Left lung (tissue), 10 donors: ENCODE data around the gene TRA2B. TPM values are rescaled to one million over a fixed set of nuclear protein-coding genes. Genes with fewer than 3 reads are reported as not detected.

Source experiments
- ATAC-seq: fragments of 200-7000 bp; cut with Tn5 transposase; one replicate; pipeline ENCODE4 v1.9.1; 2020; ENCODE audit warnings: moderate library complexity
- DNase-seq, 4 donors: peaks; one replicate each; pipeline ENCODE4 v3.0.0-alpha.2; 2013 to 2020
- H3K27ac ChIP-seq, 2 donors: fragments of 200-600 bp; sonication (generic) in 1 of 2; one replicate each; pipeline versions ENCODE4 v1.5.0 to v1.8.0; 2020 to 2021
- H3K27me3 ChIP-seq, 2 donors: fragments of 200-600 bp; sonication (generic) in 1 of 2; one replicate each; pipeline versions ENCODE4 v1.5.0 to v1.8.0; 2020 to 2021
- H3K36me3 ChIP-seq, 2 donors: fragments of 200-600 bp; sonication (generic) in 1 of 2; one replicate each; pipeline versions ENCODE4 v1.5.0 to v1.8.0; 2020 to 2021
- H3K4me1 ChIP-seq, 2 donors: fragments of 200-600 bp; one replicate each; pipeline ENCODE4 v1.8.0; 2021
- H3K4me3 ChIP-seq, 2 donors: fragments of 200-600 bp; sonication (generic) in 1 of 2; one replicate each; pipeline versions ENCODE4 v1.5.0 to v1.8.0; 2020 to 2021; ENCODE audit warnings: mild to moderate bottlenecking in 1 of 2
- H3K9me3 ChIP-seq, 2 donors: fragments of 200-600 bp; sonication (generic) in 1 of 2; one replicate each; pipeline versions ENCODE4 v1.5.0 to v1.8.0; 2020 to 2021
- CTCF ChIP-seq, 2 donors: fragments of 200-600 bp; sonication (generic) in 1 of 2; IDR thresholded peaks; one replicate each; pipeline versions ENCODE4 v1.5.0 to v1.8.0; 2021; ENCODE audit warnings: antibody characterized with exemption in 2 of 2
- intact Hi-C, 2 donors: fragments of 100-400 bp; cut with DNase I; formaldehyde crosslinking; loops; one replicate each; pipeline versions ENCODE4 v1.11.2 to v1.14.2; 2022
- polyA plus RNA-seq, 6 donors: library from polyadenylated mRNA; unstranded; fragments of 120-200 nt; gene quantifications; one replicate each; pipeline ENCODE4 v1.2.1, GENCODE V29; 2013; ENCODE audit not compliant: insufficient read length in 6 of 6
- total RNA-seq, 2 donors: library from RNA; stranded (reverse); fragmentation: NEBNext Ultra II Directional; extraction: Animal tissue kit (Norgen Biotek cat#: 25700); gene quantifications; one replicate each; pipeline ENCODE4 v1.2.1, GENCODE V29; 2021
- donor health status: DM: no; HTN: yes; CAD: no.
- donor health status: DM: no; HTN: no; CAD: no.

Gene TRA2B
- total and polyA plus RNA-seq, 8 donors, result 86.0 to 300 (median 273) TPM

- intact Hi-C loops, result no loop called here
Observed at GRCh38 chr3:185959609-185960521, 22.1 kb upstream of the TRA2B start.

GRCh38 chr3:185958626-185959025 lies 20.8 kb upstream of the TRA2B start:
- no peaks in the 10 kb centered on the region for H3K9me3 ChIP-seq
- no peak overlapping the region for H3K27ac ChIP-seq
- TF ChIP-seq CTCF (IDR thresholded peaks at IDR 0.05), result no peak
- no peak overlapping the region for H3K4me3 ChIP-seq
- no peak for ATAC-seq
- H3K27me3 ChIP-seq, result no peaks in the 10 kb centered on the region
- intact Hi-C loops, result no loop called here
- H3K36me3 ChIP-seq, result no peaks in the 10 kb centered on the region
- H3K4me1 ChIP-seq, result peaks cover 0 to 10% of the 10 kb centered on the region in 2 donors
- no peak for DNase-seq

More at GRCh38 chr3:185959609-185960521, 22.1 kb upstream of the TRA2B start:
- Histone ChIP-seq H3K9me3 (no peaks in the 10 kb centered on the region), H3K27me3 (no peaks in the 10 kb centered on the region), H3K27ac (peak overlapping the region; percentile 70 to 77), H3K4me1 (peaks cover 0 to 10% of the 10 kb centered on the region in 2 donors), H3K36me3 (no peaks in the 10 kb centered on the region), H3K4me3 (peak overlapping the region in 1 of 2 donors; percentile 19)
- peak; percentile 92 for ATAC-seq
- no peak for TF ChIP-seq CTCF (IDR thresholded peaks at IDR 0.05)
- peak in 1 of 4 donors; percentile 72 for DNase-seq

- Histone ChIP-seq H3K4me3 (no peak overlapping the region), H3K36me3 (no peaks in the 10 kb centered on the region), H3K27me3 (peaks cover 0 to 8% of the 10 kb centered on the region in 2 donors), H3K9me3 (no peaks in the 10 kb centered on the region), H3K27ac (no peak overlapping the region), H3K4me1 (peaks cover 0 to 10% of the 10 kb centered on the region in 2 donors)
- DNase-seq, result no peak
- no peak for ATAC-seq
- no peak for TF ChIP-seq CTCF (IDR thresholded peaks at IDR 0.05)
- intact Hi-C loops, result no loop called here
Observed at GRCh38 chr3:185956244-185956643, 18.4 kb upstream of the TRA2B start.

GRCh38 chr3:185954366-185954723 lies 16.5 kb upstream of the TRA2B start:
- no peak overlapping the region for H3K4me3 ChIP-seq
- ATAC-seq (no peak), DNase-seq (no peak)
- no peak overlapping the region for H3K27ac ChIP-seq
- no peaks in the 10 kb centered on the region for H3K9me3 ChIP-seq
- TF ChIP-seq CTCF (IDR thresholded peaks at IDR 0.05), result no peak
- H3K4me1 ChIP-seq, result peaks cover 0 to 3% of the 10 kb centered on the region in 2 donors
- peaks cover 0 to 8% of the 10 kb centered on the region in 2 donors for H3K27me3 ChIP-seq
- H3K36me3 ChIP-seq, result no peaks in the 10 kb centered on the region
- intact Hi-C loops, result no loop called here

- no peak for ATAC-seq
- Histone ChIP-seq H3K4me1 (no peaks in the 10 kb centered on the region), H3K36me3 (no peaks in the 10 kb centered on the region), H3K27ac (no peak overlapping the region), H3K9me3 (no peaks in the 10 kb centered on the region), H3K27me3 (peaks cover 0 to 8% of the 10 kb centered on the region in 2 donors), H3K4me3 (no peak overlapping the region)
- intact Hi-C loops, result no loop called here
- no peak for TF ChIP-seq CTCF (IDR thresholded peaks at IDR 0.05)
- DNase-seq, result no peak
Observed at GRCh38 chr3:185950728-185951127, 12.9 kb upstream of the TRA2B start.
